Neutrophil (primary cell): ENCODE measurements around the gene JMY.

ENCODE experiments used
- H3K27ac ChIP-seq: fragments of 200-600 bp; sonication (generic); 2 replicates; pipeline ENCODE4 v1.5.1; 2016; ENCODE audit warnings: mild to moderate bottlenecking, moderate library complexity
- H3K27me3 ChIP-seq: fragments of 200-600 bp; sonication (generic); 2 replicates; pipeline ENCODE4 v1.6.0; 2016; ENCODE audit warnings: mild to moderate bottlenecking
- H3K36me3 ChIP-seq: fragments of 200-600 bp; sonication (generic); 2 replicates; pipeline ENCODE4 v1.5.1; 2017
- H3K4me1 ChIP-seq, 2 experiments: fragments of 200-600 bp in 1 of 2; sonication (generic) in 1 of 2; 1 replicate in 1 of 2; 2 replicates in 1 of 2; pipeline versions ENCODE4 v1.5.1 to v1.6.1; 2013 to 2016; ENCODE audit warnings: low read depth in 1 of 2, low read length in 1 of 2, mild to moderate bottlenecking in 1 of 2, moderate library complexity in 1 of 2; ENCODE audit not compliant: control insufficient read depth in 1 of 2, insufficient read depth in 1 of 2
- H3K4me3 ChIP-seq, 2 experiments: fragments of 200-600 bp in 1 of 2; sonication (generic) in 1 of 2; 1 replicate in 1 of 2; 2 replicates in 1 of 2; pipeline ENCODE4 v1.5.1; 2013 to 2016; ENCODE audit warnings: low read depth in 1 of 2, low read length in 1 of 2, mild to moderate bottlenecking in 1 of 2, moderate library complexity in 1 of 2
- H3K9me3 ChIP-seq: fragments of 200-600 bp; sonication (generic); 2 replicates; pipeline ENCODE4 v1.5.1; 2016
- TF ChIP-seq, protein P1 (sequence below): fragments of 200-600 bp; sonication (generic); IDR thresholded peaks from 2 replicates; pipeline ENCODE4 v1.5.1; 2016; ENCODE audit warnings: antibody characterized with exemption

JMY gene

DNA sequence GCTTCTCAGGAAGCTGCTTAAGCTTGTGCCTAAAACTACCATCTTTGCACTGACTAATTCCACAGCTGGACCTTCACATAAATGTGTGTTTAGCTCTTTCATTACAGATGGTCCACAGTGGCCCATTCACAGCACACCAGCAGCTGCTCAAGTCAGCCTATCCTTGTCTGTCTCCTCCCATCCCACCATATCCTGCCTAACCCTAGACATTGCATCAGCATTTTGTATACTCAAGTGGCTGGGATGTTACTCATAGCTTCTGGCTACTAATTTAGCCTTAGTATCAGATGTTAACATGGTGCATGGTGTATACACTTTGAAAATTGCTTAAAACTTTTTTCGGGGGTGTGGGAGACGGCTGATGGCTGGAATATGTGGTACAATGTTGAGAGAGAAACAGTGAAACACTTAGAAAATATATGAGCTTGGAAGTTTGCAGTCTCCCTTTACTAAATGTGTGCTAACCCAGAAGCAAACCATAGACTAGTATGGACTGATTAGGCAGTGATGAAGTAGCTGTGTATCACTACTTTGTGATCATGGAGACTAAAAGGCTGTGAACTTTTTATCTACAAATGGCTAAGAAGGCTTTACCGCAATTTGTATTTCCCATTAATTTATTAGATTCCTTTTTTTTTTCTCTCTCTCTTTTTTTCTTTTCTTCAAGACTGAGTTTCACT lies 83.1 kb downstream of the JMY start:
- H3K36me3 ChIP-seq = no peaks in the 10 kb centered on the region
- no peaks in the 10 kb centered on the region for H3K9me3 ChIP-seq
- TF ChIP-seq, protein P1, sequence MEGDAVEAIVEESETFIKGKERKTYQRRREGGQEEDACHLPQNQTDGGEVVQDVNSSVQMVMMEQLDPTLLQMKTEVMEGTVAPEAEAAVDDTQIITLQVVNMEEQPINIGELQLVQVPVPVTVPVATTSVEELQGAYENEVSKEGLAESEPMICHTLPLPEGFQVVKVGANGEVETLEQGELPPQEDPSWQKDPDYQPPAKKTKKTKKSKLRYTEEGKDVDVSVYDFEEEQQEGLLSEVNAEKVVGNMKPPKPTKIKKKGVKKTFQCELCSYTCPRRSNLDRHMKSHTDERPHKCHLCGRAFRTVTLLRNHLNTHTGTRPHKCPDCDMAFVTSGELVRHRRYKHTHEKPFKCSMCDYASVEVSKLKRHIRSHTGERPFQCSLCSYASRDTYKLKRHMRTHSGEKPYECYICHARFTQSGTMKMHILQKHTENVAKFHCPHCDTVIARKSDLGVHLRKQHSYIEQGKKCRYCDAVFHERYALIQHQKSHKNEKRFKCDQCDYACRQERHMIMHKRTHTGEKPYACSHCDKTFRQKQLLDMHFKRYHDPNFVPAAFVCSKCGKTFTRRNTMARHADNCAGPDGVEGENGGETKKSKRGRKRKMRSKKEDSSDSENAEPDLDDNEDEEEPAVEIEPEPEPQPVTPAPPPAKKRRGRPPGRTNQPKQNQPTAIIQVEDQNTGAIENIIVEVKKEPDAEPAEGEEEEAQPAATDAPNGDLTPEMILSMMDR = no peak
- no peak overlapping the region for H3K27ac ChIP-seq
- no peak overlapping the region for H3K4me3 ChIP-seq
- H3K27me3 ChIP-seq = no peaks in the 10 kb centered on the region
- no peaks in the 10 kb centered on the region for H3K4me1 ChIP-seq

DNA sequence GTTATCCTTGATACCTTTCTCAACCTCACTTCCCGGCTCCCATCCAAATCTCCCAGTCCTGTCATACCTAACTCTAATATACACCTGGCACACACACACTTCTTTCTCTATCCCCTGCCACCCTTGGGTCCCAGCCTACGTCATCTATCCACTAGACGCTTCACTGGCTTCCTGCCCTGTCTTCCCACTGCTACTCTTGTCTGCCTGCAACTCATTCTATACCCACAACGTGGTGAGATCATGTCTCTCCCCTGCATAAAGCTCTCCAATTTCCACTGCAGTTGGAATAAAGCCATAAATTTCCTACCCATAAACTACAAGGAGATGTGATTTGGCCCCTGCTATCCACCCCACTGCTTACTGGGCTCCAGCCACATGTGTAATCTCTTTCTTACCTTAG lies 93.5 kb downstream of the JMY start:
- TF ChIP-seq, protein P1 = no peak
- no peaks in the 10 kb centered on the region for H3K36me3 ChIP-seq
- peaks cover 4% of the 10 kb centered on the region for H3K27me3 ChIP-seq
- H3K4me3 ChIP-seq = no peak overlapping the region
- no peak overlapping the region for H3K27ac ChIP-seq
- H3K9me3 ChIP-seq = no peaks in the 10 kb centered on the region
- no peaks in the 10 kb centered on the region for H3K4me1 ChIP-seq

DNA sequence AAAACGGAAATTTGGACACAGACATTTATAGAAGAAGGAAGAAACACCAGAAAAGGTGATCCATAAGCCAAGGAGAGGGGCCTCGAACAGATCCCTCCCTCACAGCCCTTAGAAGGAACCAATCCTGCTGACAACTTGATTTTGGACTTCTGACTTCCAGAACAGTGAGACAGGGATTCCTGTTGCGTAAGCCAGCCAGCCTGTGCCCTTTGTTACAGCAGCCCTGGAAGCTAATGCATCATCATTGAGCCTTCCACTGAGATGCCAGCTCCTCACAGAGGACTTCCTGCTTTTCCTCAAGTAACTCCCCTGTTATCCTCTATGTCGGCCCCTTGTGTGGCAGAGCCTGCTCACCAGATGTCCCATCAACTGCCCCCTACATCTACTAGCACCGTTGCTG lies 94.1 kb downstream of the JMY start:
- TF ChIP-seq, protein P1 = no peak
- H3K36me3 ChIP-seq = no peaks in the 10 kb centered on the region
- no peak overlapping the region for H3K27ac ChIP-seq
- no peak overlapping the region for H3K4me3 ChIP-seq
- H3K9me3 ChIP-seq = no peaks in the 10 kb centered on the region
- H3K4me1 ChIP-seq = no peaks in the 10 kb centered on the region
- peaks cover 4% of the 10 kb centered on the region for H3K27me3 ChIP-seq

DNA sequence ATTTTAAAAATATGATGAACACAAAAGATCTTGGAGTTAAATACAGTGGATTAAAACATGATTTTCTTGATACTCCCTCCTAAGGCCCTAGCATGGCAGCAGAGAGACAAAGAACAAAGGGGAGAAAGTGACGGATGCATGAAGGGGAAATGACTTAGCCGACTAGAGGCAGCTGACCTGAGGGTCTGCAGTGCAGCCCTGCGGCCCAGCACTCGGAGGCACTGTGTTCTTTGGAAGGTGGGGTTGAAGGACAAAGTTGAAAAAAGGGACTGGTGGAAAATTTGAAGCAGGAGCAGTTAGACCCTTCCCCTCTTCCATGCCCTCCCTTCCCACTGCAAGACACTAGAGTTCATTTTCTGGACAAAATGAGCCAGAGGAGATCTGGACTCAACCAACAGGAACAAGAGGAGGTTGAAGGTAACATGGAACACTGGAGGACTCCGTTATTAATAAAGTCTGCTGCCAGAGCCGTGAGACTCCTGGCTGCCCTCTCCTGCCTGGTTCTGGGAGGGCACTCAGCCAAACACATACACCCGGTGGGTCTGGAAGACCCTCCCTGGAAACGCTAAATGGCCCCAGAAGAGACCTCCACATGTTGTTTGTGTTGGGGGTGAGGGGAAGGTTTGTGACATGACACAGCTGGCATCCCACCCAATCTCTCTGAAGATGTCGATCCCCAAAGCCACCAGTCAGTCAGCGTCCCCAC lies 98.1 kb downstream of the JMY start:
- TF ChIP-seq, protein P1 = no peak
- no peaks in the 10 kb centered on the region for H3K36me3 ChIP-seq
- no peaks in the 10 kb centered on the region for H3K9me3 ChIP-seq
- H3K4me1 ChIP-seq = no peaks in the 10 kb centered on the region
- peaks cover 4% of the 10 kb centered on the region for H3K27me3 ChIP-seq
- H3K4me3 ChIP-seq = no peak overlapping the region
- H3K27ac ChIP-seq = no peak overlapping the region

DNA sequence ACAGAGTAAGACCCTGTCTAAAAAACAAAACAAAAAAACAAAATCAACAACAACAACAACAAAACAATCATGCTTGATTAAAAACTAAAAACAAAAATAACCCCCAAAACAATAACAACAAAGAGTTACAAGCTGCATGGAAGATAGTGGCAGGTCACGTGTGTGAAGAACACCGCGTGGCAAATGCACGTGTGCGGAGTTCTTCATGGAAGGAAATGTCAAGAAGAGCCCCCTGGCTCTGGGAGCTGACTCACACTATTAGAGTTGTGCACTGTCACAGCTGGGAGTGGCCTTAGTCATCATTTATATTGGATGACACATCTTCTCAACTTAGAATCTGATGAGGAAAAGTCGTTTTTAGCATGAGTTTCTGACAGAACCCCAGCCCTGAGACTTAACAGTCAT lies 110.5 kb downstream of the JMY start:
- Histone ChIP-seq H3K9me3 (no peaks in the 10 kb centered on the region), H3K27me3 (no peaks in the 10 kb centered on the region), H3K4me3 (no peak overlapping the region), H3K4me1 (no peaks in the 10 kb centered on the region), H3K27ac (no peak overlapping the region), H3K36me3 (no peaks in the 10 kb centered on the region)
- TF ChIP-seq, protein P1 = no peak
